Measurements from ENCODE around the gene WFDC6.

Gene WFDC6

DNA sequence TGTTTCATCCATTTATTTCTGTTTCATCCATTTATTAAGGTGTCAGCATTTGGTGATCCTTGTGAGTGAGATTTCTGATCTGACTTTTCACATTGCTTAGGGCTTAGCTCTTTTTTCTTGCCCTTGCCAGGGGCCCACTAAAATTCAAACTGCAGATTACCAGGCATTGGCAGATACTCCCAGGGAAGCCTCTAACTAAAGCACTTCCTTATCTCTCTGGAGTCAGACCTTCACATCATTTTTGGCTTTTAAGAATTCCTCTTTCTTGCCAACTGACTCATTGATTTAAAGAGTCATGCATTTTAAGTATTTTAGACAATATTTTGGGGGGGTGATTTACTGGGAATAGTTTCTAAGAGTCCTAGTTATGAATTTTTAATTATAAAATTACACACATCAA is 42.4 kb upstream of the WFDC6 start:
- no peaks in the 10 kb centered on the region for H3K79me2 ChIP-seq (ENCODE audit: insufficient read depth, low read depth)
- H4K20me1 ChIP-seq (ENCODE audit: insufficient read depth) = no peaks in the 10 kb centered on the region
- no peaks in the 10 kb centered on the region for H3K36me3 ChIP-seq (ENCODE audit: insufficient read depth)
- H3K27me3 ChIP-seq (ENCODE audit: insufficient read depth, low read depth) = no peaks in the 10 kb centered on the region
- TF ChIP-seq, protein P1, sequence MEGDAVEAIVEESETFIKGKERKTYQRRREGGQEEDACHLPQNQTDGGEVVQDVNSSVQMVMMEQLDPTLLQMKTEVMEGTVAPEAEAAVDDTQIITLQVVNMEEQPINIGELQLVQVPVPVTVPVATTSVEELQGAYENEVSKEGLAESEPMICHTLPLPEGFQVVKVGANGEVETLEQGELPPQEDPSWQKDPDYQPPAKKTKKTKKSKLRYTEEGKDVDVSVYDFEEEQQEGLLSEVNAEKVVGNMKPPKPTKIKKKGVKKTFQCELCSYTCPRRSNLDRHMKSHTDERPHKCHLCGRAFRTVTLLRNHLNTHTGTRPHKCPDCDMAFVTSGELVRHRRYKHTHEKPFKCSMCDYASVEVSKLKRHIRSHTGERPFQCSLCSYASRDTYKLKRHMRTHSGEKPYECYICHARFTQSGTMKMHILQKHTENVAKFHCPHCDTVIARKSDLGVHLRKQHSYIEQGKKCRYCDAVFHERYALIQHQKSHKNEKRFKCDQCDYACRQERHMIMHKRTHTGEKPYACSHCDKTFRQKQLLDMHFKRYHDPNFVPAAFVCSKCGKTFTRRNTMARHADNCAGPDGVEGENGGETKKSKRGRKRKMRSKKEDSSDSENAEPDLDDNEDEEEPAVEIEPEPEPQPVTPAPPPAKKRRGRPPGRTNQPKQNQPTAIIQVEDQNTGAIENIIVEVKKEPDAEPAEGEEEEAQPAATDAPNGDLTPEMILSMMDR (conservative IDR thresholded peaks at IDR 0.05; ENCODE audit: low read depth, low read length) = no peak
- H3K4me1 ChIP-seq (ENCODE audit: low read depth, poor library complexity, severe bottlenecking) = no peaks in the 10 kb centered on the region
- H3K4me2 ChIP-seq = no peak overlapping the region
- no peak overlapping the region for H3K27ac ChIP-seq
- H2AFZ ChIP-seq (ENCODE audit: low read depth) = no peak overlapping the region
- no peak overlapping the region for H3K9ac ChIP-seq
- no peak overlapping the region for H3K4me3 ChIP-seq (IDR thresholded peaks at IDR 0.05; ENCODE audit: insufficient read depth, low read depth, low read length)

DNA sequence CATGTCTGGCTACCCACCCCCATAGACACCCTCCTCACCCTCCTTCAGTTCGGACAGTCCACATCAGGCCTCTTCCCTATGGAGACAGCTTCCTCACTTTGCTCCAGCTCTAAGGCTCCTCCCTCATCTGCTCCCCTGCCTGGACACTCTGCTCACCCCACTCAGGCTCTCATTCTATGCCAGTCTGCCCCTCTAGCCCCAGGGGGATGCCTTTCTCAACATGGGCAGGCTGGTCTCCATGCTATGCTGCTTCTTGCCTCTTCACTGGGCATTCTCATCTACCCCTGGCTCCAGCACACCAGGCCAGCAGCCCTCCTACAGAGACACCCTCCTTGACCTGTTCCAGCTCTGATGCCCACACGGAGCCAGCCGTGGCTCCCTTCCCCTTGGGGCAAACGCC is 39.9 kb upstream of the WFDC6 start, which contains the start of gene WFDC8:
WFDC8 (minus strand) TSS at position 101 of the 400 bp plus-strand sequence; CDS start at position 64, 37 bp downstream.
- Histone ChIP-seq H3K79me2 (ENCODE audit: insufficient read depth, low read depth) (no peaks in the 10 kb centered on the region), H2AFZ (ENCODE audit: low read depth) (no peak within 1 kb of the TSS), H3K4me3 (IDR thresholded peaks at IDR 0.05; ENCODE audit: insufficient read depth, low read depth, low read length) (no peak within 1 kb of the TSS), H3K9ac (no peak within 1 kb of the TSS), H3K27me3 (ENCODE audit: insufficient read depth, low read depth) (no peaks in the 10 kb centered on the region), H4K20me1 (ENCODE audit: insufficient read depth) (no peaks in the 10 kb centered on the region), H3K4me2 (no peak within 1 kb of the TSS), H3K36me3 (ENCODE audit: insufficient read depth) (no peaks in the 10 kb centered on the region), H3K27ac (no peak within 1 kb of the TSS), H3K4me1 (ENCODE audit: low read depth, poor library complexity, severe bottlenecking) (no peaks in the 10 kb centered on the region)
- TF ChIP-seq, protein P1 (conservative IDR thresholded peaks at IDR 0.05; ENCODE audit: low read depth, low read length) = no peak

DNA sequence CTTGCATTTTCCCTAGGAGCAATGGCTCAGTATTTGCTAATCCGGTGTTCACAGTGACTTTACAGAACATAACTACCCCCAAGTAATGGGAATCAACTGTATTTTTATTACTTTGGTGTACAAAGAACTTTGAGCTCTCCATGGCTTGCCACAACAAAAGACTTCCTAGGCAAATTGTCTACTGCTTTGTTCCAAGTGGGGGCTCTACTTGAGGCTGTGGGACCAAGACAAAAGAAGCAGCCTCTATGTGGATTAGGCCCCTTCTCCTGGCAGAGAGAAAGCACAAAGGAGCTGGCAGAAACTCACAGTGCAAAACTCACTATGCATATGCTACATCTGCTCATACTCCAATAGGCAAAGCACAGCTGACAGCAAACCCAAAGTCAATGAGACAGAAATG is 38.9 kb upstream of the WFDC6 start:
- TF ChIP-seq, protein P1 (conservative IDR thresholded peaks at IDR 0.05; ENCODE audit: low read depth, low read length) = no peak
- Histone ChIP-seq H3K27me3 (ENCODE audit: insufficient read depth, low read depth) (no peaks in the 10 kb centered on the region), H3K27ac (no peak overlapping the region), H3K4me2 (no peak overlapping the region), H2AFZ (ENCODE audit: low read depth) (no peak overlapping the region), H3K9ac (no peak overlapping the region), H3K36me3 (ENCODE audit: insufficient read depth) (no peaks in the 10 kb centered on the region), H3K4me1 (ENCODE audit: low read depth, poor library complexity, severe bottlenecking) (no peaks in the 10 kb centered on the region), H3K4me3 (IDR thresholded peaks at IDR 0.05; ENCODE audit: insufficient read depth, low read depth, low read length) (no peak overlapping the region), H4K20me1 (ENCODE audit: insufficient read depth) (no peaks in the 10 kb centered on the region), H3K79me2 (ENCODE audit: insufficient read depth, low read depth) (no peaks in the 10 kb centered on the region)

DNA sequence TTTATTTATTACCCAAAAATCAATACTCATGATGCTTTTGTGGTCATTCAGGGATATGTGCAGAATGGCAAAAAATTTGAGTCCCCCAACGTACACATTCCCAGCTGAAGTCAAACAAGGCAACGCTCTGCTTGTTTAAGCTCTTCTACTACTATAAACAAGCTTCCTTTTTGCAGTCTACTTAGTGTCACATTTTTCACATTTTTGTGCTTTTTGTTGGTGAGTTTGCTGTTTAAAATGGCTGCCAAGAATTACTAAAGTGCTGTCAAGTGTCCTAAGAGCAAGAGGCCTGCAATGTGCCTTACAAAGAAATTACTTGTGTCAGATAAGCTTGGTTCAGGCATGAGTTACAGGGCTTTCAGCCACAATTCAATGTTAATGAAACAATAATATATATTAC is 37.7 kb upstream of the WFDC6 start:
- TF ChIP-seq, protein P1 (conservative IDR thresholded peaks at IDR 0.05; ENCODE audit: low read depth, low read length) = no peak
- H3K79me2 ChIP-seq (ENCODE audit: insufficient read depth, low read depth) = no peaks in the 10 kb centered on the region
- H3K27ac ChIP-seq = no peak overlapping the region
- H3K4me1 ChIP-seq (ENCODE audit: low read depth, poor library complexity, severe bottlenecking) = no peaks in the 10 kb centered on the region
- no peak overlapping the region for H3K4me3 ChIP-seq (IDR thresholded peaks at IDR 0.05; ENCODE audit: insufficient read depth, low read depth, low read length)
- H3K27me3 ChIP-seq (ENCODE audit: insufficient read depth, low read depth) = no peaks in the 10 kb centered on the region
- no peaks in the 10 kb centered on the region for H4K20me1 ChIP-seq (ENCODE audit: insufficient read depth)
- no peak overlapping the region for H2AFZ ChIP-seq (ENCODE audit: low read depth)
- no peak overlapping the region for H3K4me2 ChIP-seq
- H3K9ac ChIP-seq = no peak overlapping the region
- H3K36me3 ChIP-seq (ENCODE audit: insufficient read depth) = no peaks in the 10 kb centered on the region
